H1 (cell line): ENCODE data around the gene EIF4E1B. TPM values are rescaled to one million over a fixed set of nuclear protein-coding genes. Genes with fewer than 3 reads are reported as not detected.

ENCODE experiments used
- CTCF ChIA-PET: fragments of 300-600 bp; sonication (Branson Sonifier 250); formaldehyde crosslinking; loops from one replicate; lab custom pipeline; 2021; ENCODE audit not compliant: partially characterized antibody; lab: Charles Lee
- POLR2A ChIA-PET: fragments of 300-600 bp; sonication (Branson Sonifier 250); formaldehyde crosslinking; loops from one replicate; lab custom pipeline; 2021; ENCODE audit warnings: inconsistent platforms; ENCODE audit not compliant: partially characterized antibody; lab: Charles Lee
- DNase-seq, 2 experiments: peaks; one replicate each; pipeline versions ENCODE4 v3.0.0 to v3.0.0-alpha.2; 2010 to 2022; ENCODE audit warnings: low spot score in 2 of 2, low read depth in 1 of 2, mixed read lengths in 1 of 2
- FAIRE-seq: peaks from 2 replicates; lab custom pipeline; 2011; peaks lifted over from hg19 to GRCh38; lab: Jason Lieb, UNC
- H2AFZ ChIP-seq: 2 replicates; pipeline ENCODE4 v1.8.1; 2012; ENCODE audit warnings: low read length, inconsistent platforms
- H2AK5ac ChIP-seq: 2 replicates; pipeline ENCODE4 v1.6.1; 2013; ENCODE audit warnings: low read depth, low read length
- H2BK120ac ChIP-seq: replicated peaks from 2 replicates; pipeline ENCODE3; 2013; ENCODE audit warnings: low read depth, low read length, inconsistent platforms
- H2BK12ac ChIP-seq: 2 replicates; pipeline ENCODE4 v1.6.1; 2013; ENCODE audit warnings: low read depth, low read length
- H2BK15ac ChIP-seq: 2 replicates; pipeline ENCODE4 v1.6.1; 2013; ENCODE audit warnings: low read length
- H2BK20ac ChIP-seq: 2 replicates; pipeline ENCODE4 v1.6.1; 2013; ENCODE audit warnings: low read length
- H2BK5ac ChIP-seq: 2 replicates; pipeline ENCODE4 v1.6.1; 2013; ENCODE audit warnings: low read depth, low read length
- H3K14ac ChIP-seq: 2 replicates; pipeline ENCODE4 v1.6.1; 2013; ENCODE audit warnings: inconsistent platforms; ENCODE audit not compliant: insufficient read length
- H3K18ac ChIP-seq: 2 replicates; pipeline ENCODE4 v1.6.1; 2013; ENCODE audit warnings: low read length; ENCODE audit errors: extremely low read depth
- H3K23ac ChIP-seq: 2 replicates; pipeline ENCODE4 v1.6.1; 2013; ENCODE audit warnings: inconsistent platforms; ENCODE audit not compliant: insufficient read length
- H3K23me2 ChIP-seq: 2 replicates; pipeline ENCODE4 v1.6.1; 2013; ENCODE audit warnings: low read depth, low read length
- H3K27ac ChIP-seq: 2 replicates; pipeline ENCODE4 v1.6.1; 2011; ENCODE audit warnings: low read depth, low read length, inconsistent platforms
- H3K27me3 ChIP-seq, 4 experiments: replicated peaks in 1 of 4; 1 replicate in 1 of 4; 2 replicates in 3 of 4; pipeline versions ENCODE4 v1.6.1 to v1.8.1; 2011 to 2013; ENCODE audit warnings: low read length in 3 of 4, mild to moderate bottlenecking in 3 of 4, inconsistent platforms in 2 of 4, mixed read lengths in 2 of 4, moderate library complexity in 1 of 4; ENCODE audit not compliant: control insufficient read depth in 3 of 4, insufficient read depth in 3 of 4; ENCODE audit errors: extremely low read depth in 1 of 4
- H3K36me3 ChIP-seq, 4 experiments: 2 replicates each; pipeline versions ENCODE4 v1.6.1 to v1.8.1; 2011 to 2013; ENCODE audit warnings: mild to moderate bottlenecking in 4 of 4, low read length in 3 of 4, moderate library complexity in 2 of 4, control low read depth in 1 of 4, inconsistent platforms in 1 of 4; ENCODE audit not compliant: insufficient read depth in 4 of 4, control insufficient read depth in 2 of 4
- H3K4ac ChIP-seq: replicated peaks from 2 replicates; pipeline ENCODE3; 2013; ENCODE audit warnings: low read length, low read depth, mixed read lengths, inconsistent platforms; ENCODE audit not compliant: insufficient read length
- H3K4me1 ChIP-seq, 4 experiments: replicated peaks in 1 of 4; 1 replicate in 1 of 4; 2 replicates in 3 of 4; pipeline versions ENCODE4 v1.6.1 to v1.8.1; 2011 to 2013; ENCODE audit warnings: low read length in 3 of 4, inconsistent platforms in 2 of 4, mixed read lengths in 1 of 4; ENCODE audit not compliant: insufficient read depth in 4 of 4, control insufficient read depth in 3 of 4
- H3K4me2 ChIP-seq, 2 experiments: 2 replicates each; pipeline versions ENCODE4 v1.6.1 to v1.8.1; 2011 to 2013; ENCODE audit warnings: low read depth in 2 of 2, low read length in 2 of 2, control low read depth in 1 of 2, inconsistent platforms in 1 of 2, mild to moderate bottlenecking in 1 of 2; ENCODE audit not compliant: insufficient read depth in 1 of 2
- H3K4me3 ChIP-seq, 4 experiments: fragments of 200-600, 300-600 bp in 1 of 4; sonication (generic), shearing (Covaris generic), sonication (Bioruptor Twin) in 1 of 4; 2 replicates each; pipeline versions ENCODE4 v1.5.1 to v1.8.1; 2011 to 2016; ENCODE audit warnings: low read length in 4 of 4, low read depth in 3 of 4, control low read depth in 2 of 4, inconsistent platforms in 2 of 4, mild to moderate bottlenecking in 2 of 4, mixed read lengths in 1 of 4, moderate library complexity in 1 of 4; ENCODE audit not compliant: insufficient read depth in 2 of 4; ENCODE audit errors: extremely low read depth in 1 of 4
- H3K56ac ChIP-seq: replicated peaks from 2 replicates; pipeline ENCODE3; 2013; ENCODE audit warnings: low read depth, mild to moderate bottlenecking, mixed read lengths, low read length, inconsistent platforms; ENCODE audit not compliant: insufficient read length
- H3K79me1 ChIP-seq: 2 replicates; pipeline ENCODE4 v1.6.1; 2013; ENCODE audit warnings: low read depth, low read length, control low read depth
- H3K79me2 ChIP-seq, 2 experiments: 2 replicates each; pipeline versions ENCODE4 v1.6.1 to v1.8.1; 2012 to 2013; ENCODE audit warnings: low read length in 2 of 2, mild to moderate bottlenecking in 2 of 2, inconsistent platforms in 1 of 2; ENCODE audit not compliant: insufficient read depth in 2 of 2, control insufficient read depth in 1 of 2
- H3K9ac ChIP-seq, 4 experiments: replicated peaks in 1 of 4; 1 replicate in 1 of 4; 2 replicates in 3 of 4; pipeline versions ENCODE4 v1.6.1 to v1.8.1; 2011 to 2013; ENCODE audit warnings: low read depth in 3 of 4, low read length in 3 of 4, control low read depth in 2 of 4, mild to moderate bottlenecking in 2 of 4, moderate library complexity in 2 of 4, inconsistent platforms in 1 of 4; ENCODE audit errors: extremely low read depth in 1 of 4
- H3K9me3 ChIP-seq, 2 experiments: 2 replicates each; pipeline versions ENCODE4 v1.6.1 to v1.8.1; 2012 to 2013; ENCODE audit warnings: mild to moderate bottlenecking in 2 of 2, moderate library complexity in 2 of 2, control low read depth in 1 of 2, inconsistent platforms in 1 of 2, low read depth in 1 of 2, low read length in 1 of 2, mixed read lengths in 1 of 2; ENCODE audit not compliant: insufficient read depth in 2 of 2
- H4K20me1 ChIP-seq, 2 experiments: replicated peaks in 1 of 2; 2 replicates each; pipeline versions ENCODE3 to v1.8.1; 2011 to 2013; ENCODE audit warnings: inconsistent platforms in 2 of 2, low read length in 2 of 2, mild to moderate bottlenecking in 1 of 2; ENCODE audit not compliant: insufficient read depth in 2 of 2, control insufficient read depth in 1 of 2
- H4K5ac ChIP-seq: 2 replicates; pipeline ENCODE4 v1.6.1; 2013; ENCODE audit warnings: low read length, low read depth, mixed read lengths, inconsistent platforms; ENCODE audit not compliant: insufficient read length
- H4K8ac ChIP-seq: 2 replicates; pipeline ENCODE4 v1.8.0; 2013; ENCODE audit warnings: mild to moderate bottlenecking, moderate library complexity, low read length, inconsistent platforms; ENCODE audit not compliant: insufficient read depth; ENCODE audit errors: extremely low read depth
- H4K91ac ChIP-seq: replicated peaks from 2 replicates; pipeline ENCODE3; 2013; ENCODE audit warnings: low read length, mixed read lengths, inconsistent platforms; ENCODE audit not compliant: insufficient read length
- CBX8 ChIP-seq: fragments of 300-800, 300-1000 bp; sonication (generic); IDR thresholded peaks from 2 replicates; pipeline ENCODE4 v1.7.1; 2016; ENCODE audit warnings: low read depth, low read length, borderline replicate concordance
- CHD1 ChIP-seq: IDR thresholded peaks from 2 replicates; pipeline ENCODE4 v1.6.1; 2012; ENCODE audit warnings: low read depth, low read length, improper control_type of control experiment
- CREB1 ChIP-seq: IDR thresholded peaks from 2 replicates; pipeline ENCODE4 v1.6.1; 2012; ENCODE audit warnings: inconsistent platforms
- EP300 ChIP-seq, 2 experiments: IDR thresholded peaks; 1 replicate in 1 of 2; 2 replicates in 1 of 2; pipeline ENCODE4 v1.6.1; 2011 to 2012; ENCODE audit warnings: low read depth in 2 of 2, low read length in 2 of 2, mild to moderate bottlenecking in 2 of 2, borderline replicate concordance in 1 of 2, inconsistent platforms in 1 of 2, moderate library complexity in 1 of 2
- EZH2 ChIP-seq: fragments of 200-600 bp; sonication (generic); IDR thresholded peaks from 2 replicates; pipeline ENCODE4 v1.7.1; 2012; ENCODE audit warnings: low read depth, mild to moderate bottlenecking, moderate library complexity, low read length, inconsistent platforms; ENCODE audit not compliant: severe bottlenecking
- POLR2A ChIP-seq, 2 experiments: IDR thresholded peaks; 1 replicate in 1 of 2; 2 replicates in 1 of 2; pipeline ENCODE4 v1.6.1; 2011; ENCODE audit warnings: low read depth in 2 of 2, low read length in 2 of 2, mild to moderate bottlenecking in 2 of 2; ENCODE audit errors: control extremely low read depth in 1 of 2
- RBBP5 ChIP-seq: IDR thresholded peaks from 2 replicates; pipeline ENCODE4 v1.7.1; 2012; ENCODE audit warnings: low read depth, mild to moderate bottlenecking, inconsistent platforms, low read length, moderate library complexity, borderline replicate concordance
- SUZ12 ChIP-seq: fragments of 200-600 bp; sonication (generic); IDR thresholded peaks from 2 replicates; pipeline ENCODE4 v1.6.1; 2012; ENCODE audit warnings: mild to moderate bottlenecking, inconsistent platforms, low read length, moderate library complexity, mixed read lengths
- TAF7 ChIP-seq: optimal IDR thresholded peaks from 2 replicates; pipeline ENCODE3; 2011; ENCODE audit warnings: low read depth, mild to moderate bottlenecking, inconsistent platforms, low read length, moderate library complexity, borderline replicate concordance
- TBP ChIP-seq: IDR thresholded peaks from 2 replicates; pipeline ENCODE4 v1.6.1; 2011; ENCODE audit warnings: low read depth, low read length, improper control_type of control experiment
- YY1 ChIP-seq: IDR thresholded peaks from 2 replicates; pipeline ENCODE4 v1.6.1; 2011; ENCODE audit warnings: low read depth, mild to moderate bottlenecking, low read length
- WGBS, 2 experiments: shearing (Covaris generic) in 1 of 2; methylation state at CpG; one replicate each; pipeline versions ENCODE4 v1.1.6 to v1.1.7; 2013 to 2015; ENCODE audit warnings: low lambda C conversion rate in 2 of 2, mixed read lengths in 2 of 2, inconsistent platforms in 1 of 2, low coverage in 1 of 2, missing lambda C conversion rate in 1 of 2; ENCODE audit not compliant: insufficient replicate concordance in 2 of 2, insufficient coverage in 1 of 2, insufficient read length in 1 of 2; ENCODE audit errors: extremely low coverage in 1 of 2, missing lambda C conversion rate in 1 of 2; 5-methylcytosine and 5-hydroxymethylcytosine counted together
- polyA plus RNA-seq, 7 experiments: library from polyadenylated mRNA; depleted of rRNA in 3 of 7; stranded (reverse) in 5 of 7; unstranded in 2 of 7; fragments of >200 nt in 5 of 7; fragments of 200-250 nt in 2 of 7; gene quantifications; 1 replicate in 5 of 7; 2 replicates in 1 of 7; 4 replicates in 1 of 7; pipeline versions ENCODE4 v1.2.1 to v1.2.3, GENCODE V29; 2011 to 2013; ENCODE audit warnings: missing spikeins in 2 of 7, mixed read lengths in 2 of 7
- total RNA-seq: library from RNA; stranded (reverse); fragmentation: NEBNext Ultra II Directional; extraction: Animal tissue kit (Norgen Biotek cat#: 25700); gene quantifications from 2 replicates; pipeline ENCODE4 v1.2.1, GENCODE V29; 2021

EIF4E1B gene
- total and polyA plus RNA-seq, 2 of the 8 experiments (the other 6 are each of a cell fraction or from before 2014, with no cell fraction given) = 0.97 to 1.3 TPM

- peak within 1 kb of the TSS; percentile 91 for H4K5ac ChIP-seq
- ChIA-PET CTCF (interaction anchor here (0.6 to 2.6 kb wide), 10 partner anchors 11 to 929 kb away, joined by 3 to 12 read pairs (median 4); no protein-coding TSS in a partner anchor), POLR2A (interaction anchor here (0.6 to 2.5 kb wide), 12 partner anchors 8 to 297 kb away, joined by 3 to 15 read pairs (median 3); partner anchors contain the start of genes EIF4E1B, RNF44 and SNCB)
- H3K79me2 ChIP-seq = peaks cover 0 to 22% of the 10 kb centered on the region in 2 experiments; a peak in 1 of 4 replicates
- H2AK5ac ChIP-seq = peak within 1 kb of the TSS; percentile 77; the same call in 1 of the 2 replicates
- no peaks in the 10 kb centered on the region for H3K36me3 ChIP-seq
- no peak within 1 kb of the TSS for H2BK20ac ChIP-seq
- peaks cover 7% of the 10 kb centered on the region; the same call in 1 of the 2 replicates for H3K23me2 ChIP-seq
- peaks cover 3 to 7% of the 10 kb centered on the region in 2 experiments for H4K20me1 ChIP-seq
- H3K4me2 ChIP-seq = peak within 1 kb of the TSS; percentile 69 to 93
- peak within 1 kb of the TSS; percentile 38 to 51 (median 46) for H3K9ac ChIP-seq
- 3% methylated on average over 41 of the region's 63 CpGs; no CpG with 5 or more reads in 1 of the 2 experiments for WGBS, 2 experiments
- H3K4ac ChIP-seq = peak within 1 kb of the TSS; percentile 6
- H4K8ac ChIP-seq = peak within 1 kb of the TSS; percentile 96
- peaks cover 0 to 49% (median 26%) of the 10 kb centered on the region in 4 experiments; a peak in 6 of 7 replicates for H3K4me1 ChIP-seq
- no peak within 1 kb of the TSS for H3K23ac ChIP-seq
- H3K79me1 ChIP-seq = peaks cover 16% of the 10 kb centered on the region
- H2BK12ac ChIP-seq = peak within 1 kb of the TSS; percentile 84; the same call in 1 of the 2 replicates
- peak within 1 kb of the TSS; percentile 30 for H2BK120ac ChIP-seq
- FAIRE-seq (no peak), DNase-seq (peak; percentile 99 to 100)
- peak within 1 kb of the TSS; percentile 87 for H3K18ac ChIP-seq
- peak within 1 kb of the TSS; percentile 60 for H3K56ac ChIP-seq
- peak within 1 kb of the TSS; percentile 76; the same call in 1 of the 2 replicates for H2BK5ac ChIP-seq
- H2BK15ac ChIP-seq = peak within 1 kb of the TSS; percentile 61; the same call in 1 of the 2 replicates
- peak within 1 kb of the TSS; percentile 41; the same call in 1 of the 2 replicates for H3K27ac ChIP-seq
- H3K14ac ChIP-seq = no peak within 1 kb of the TSS
- peak within 1 kb of the TSS; percentile 93 for H2AFZ ChIP-seq
- peak within 1 kb of the TSS; percentile 81 for H4K91ac ChIP-seq
- no peaks in the 10 kb centered on the region; a peak in 1 of 7 replicates for H3K27me3 ChIP-seq
- no peaks in the 10 kb centered on the region for H3K9me3 ChIP-seq
- peak within 1 kb of the TSS; percentile 59 to 95 (median 75) for H3K4me3 ChIP-seq
- TF ChIP-seq SUZ12 = no peak
- TF ChIP-seq YY1 = peak; percentile 79
- TF ChIP-seq EZH2 = no peak
- TF ChIP-seq CHD1 = no peak
- 0 out of 2 replicates have a peak, but pooled peaks have one; percentile 24 for TF ChIP-seq RBBP5
- TF ChIP-seq CBX8 = no peak
- TF ChIP-seq EP300 (IDR thresholded peaks at IDR 0.05; ENCODE audit: borderline replicate concordance in 1 of 2, low read depth in 2 of 2, low read length in 2 of 2) = 0 out of 3 replicates have a peak, but pooled peaks of 1 of the 2 experiments have one; percentile 1
- peak; percentile 72 for TF ChIP-seq TBP
- peak; percentile 82 for TF ChIP-seq CREB1
- peak in 1 of 2 experiments; percentile 93; a peak in 2 of 3 replicates for TF ChIP-seq POLR2A (IDR thresholded peaks at IDR 0.05; ENCODE audit: control extremely low read depth in 1 of 2, low read depth in 2 of 2, low read length in 2 of 2)
- peak; percentile 34 for TF ChIP-seq TAF7
These were observed 16.8 kb downstream of the EIF4E1B start, which contains the start of gene TSPAN17 for GRCh38 chr5:176647030-176647842. TSS of gene TSPAN17 (plus strand) at chr5:176647484. CDS start at chr5:176647616, 132 bp downstream.
